HG03025 (cell line): Measurements from ENCODE around the gene MROH2A.
"Not testable (repeated sequence)": the region's sequence is repeated elsewhere in the genome, so short reads cannot be mapped to it uniquely, and the experiment has no call there.

Experiments
- ATAC-seq: cut with Tn5 transposase; IDR thresholded peaks from one replicate; pipeline ENCODE4 v1.9.1; 2021; ENCODE audit warnings: mild to moderate bottlenecking, moderate library complexity; ENCODE audit not compliant: unreplicated experiment, low FRiP score

MROH2A gene

DNA sequence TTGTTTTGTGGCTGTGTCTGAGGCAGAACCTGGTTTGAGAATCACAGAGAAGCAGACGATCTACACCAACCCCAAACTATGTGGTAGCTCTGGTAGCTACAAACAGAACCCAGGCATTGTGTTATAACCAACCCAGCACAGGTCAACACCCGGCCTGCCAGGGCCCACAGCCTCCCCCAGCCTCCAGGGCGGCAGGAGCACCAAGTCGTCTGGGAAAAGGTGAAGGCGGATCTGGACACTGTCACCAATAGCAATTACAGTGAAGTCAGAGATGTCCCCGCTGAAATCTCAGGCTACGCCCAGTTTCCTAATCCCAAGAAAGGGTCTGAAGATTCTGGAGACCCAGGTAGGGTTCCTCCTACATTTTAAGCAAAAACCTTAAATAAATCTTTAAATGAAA, 72.6 kb downstream of the MROH2A start:
- no peak for ATAC-seq

DNA sequence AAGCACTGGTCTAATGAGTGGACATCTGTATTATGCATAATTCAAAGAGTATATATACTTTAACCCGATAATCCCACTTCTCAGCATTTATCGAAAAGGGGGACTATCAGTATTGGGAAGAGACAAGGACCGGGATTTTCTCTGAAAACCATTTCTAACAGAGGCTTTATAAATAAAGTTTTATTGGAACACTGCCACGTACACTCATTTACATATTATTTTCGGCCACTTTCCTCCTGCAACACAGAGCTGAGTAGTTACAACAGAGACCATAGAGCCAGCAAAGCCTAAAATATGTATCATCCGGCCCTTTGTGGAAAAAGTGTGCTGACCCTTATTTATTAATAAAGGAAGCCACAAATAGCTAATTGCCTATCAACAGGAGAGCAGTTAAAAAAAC, 73.0 kb downstream of the MROH2A start:
- no peak for ATAC-seq

DNA sequence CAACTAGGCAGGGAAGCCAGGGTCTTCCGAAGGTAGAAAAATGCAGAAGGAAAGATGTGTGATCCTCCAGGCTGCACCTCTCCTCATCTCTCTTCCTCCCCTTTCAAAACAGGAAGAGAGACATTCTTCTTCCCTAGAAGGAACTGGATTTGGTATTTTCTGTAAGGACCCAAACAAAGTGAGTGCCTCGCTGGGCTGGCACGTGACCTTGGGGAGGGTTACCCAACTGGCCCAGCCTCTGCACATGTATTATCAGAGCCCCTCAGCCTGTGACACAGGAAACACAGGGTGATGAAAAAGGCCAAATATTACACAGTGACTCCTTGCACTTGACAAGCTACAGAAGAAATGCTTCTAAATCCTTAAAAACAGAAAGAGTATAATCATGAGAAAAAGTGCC, 73.9 kb downstream of the MROH2A start:
- no peak for ATAC-seq

DNA sequence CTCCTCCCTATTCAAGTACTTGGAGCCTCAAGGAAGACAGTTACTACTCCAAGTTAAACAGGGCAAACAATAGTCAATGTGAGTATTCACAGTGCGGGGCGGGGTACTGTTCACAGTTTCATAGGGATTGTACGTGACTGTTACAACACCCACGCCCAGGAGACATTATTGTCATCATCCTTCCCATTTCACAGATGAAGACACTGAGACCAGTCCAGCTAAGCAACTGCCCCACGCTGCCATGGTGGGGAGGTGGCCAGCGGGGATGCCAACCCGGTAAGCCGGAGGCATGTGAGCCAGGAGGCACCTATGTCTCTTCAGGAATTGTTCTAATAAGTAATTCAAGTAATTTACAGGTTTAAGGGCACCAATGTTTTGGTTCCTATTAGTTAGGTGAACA, 75.2 kb downstream of the MROH2A start:
- no peak for ATAC-seq

DNA sequence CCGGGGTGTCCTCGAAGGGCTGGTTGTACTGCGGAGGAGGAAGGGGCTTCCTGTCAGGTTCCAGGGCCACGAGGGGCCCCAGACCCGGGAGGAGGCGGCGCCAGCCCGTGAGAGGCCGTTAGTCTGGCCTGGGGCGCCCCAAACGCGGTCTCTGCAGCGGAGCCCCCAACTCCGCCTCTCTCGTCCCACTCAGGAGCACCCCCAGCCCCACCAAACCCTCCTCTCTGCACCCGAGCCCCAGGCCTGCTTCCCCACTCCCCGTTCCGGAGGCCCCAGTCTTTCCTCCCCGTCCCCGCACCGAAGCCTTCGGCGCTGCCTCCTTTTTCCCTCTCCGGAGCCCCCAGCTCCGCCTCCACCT, 75.7 kb downstream of the MROH2A start:
- ATAC-seq: peak; percentile 7

DNA sequence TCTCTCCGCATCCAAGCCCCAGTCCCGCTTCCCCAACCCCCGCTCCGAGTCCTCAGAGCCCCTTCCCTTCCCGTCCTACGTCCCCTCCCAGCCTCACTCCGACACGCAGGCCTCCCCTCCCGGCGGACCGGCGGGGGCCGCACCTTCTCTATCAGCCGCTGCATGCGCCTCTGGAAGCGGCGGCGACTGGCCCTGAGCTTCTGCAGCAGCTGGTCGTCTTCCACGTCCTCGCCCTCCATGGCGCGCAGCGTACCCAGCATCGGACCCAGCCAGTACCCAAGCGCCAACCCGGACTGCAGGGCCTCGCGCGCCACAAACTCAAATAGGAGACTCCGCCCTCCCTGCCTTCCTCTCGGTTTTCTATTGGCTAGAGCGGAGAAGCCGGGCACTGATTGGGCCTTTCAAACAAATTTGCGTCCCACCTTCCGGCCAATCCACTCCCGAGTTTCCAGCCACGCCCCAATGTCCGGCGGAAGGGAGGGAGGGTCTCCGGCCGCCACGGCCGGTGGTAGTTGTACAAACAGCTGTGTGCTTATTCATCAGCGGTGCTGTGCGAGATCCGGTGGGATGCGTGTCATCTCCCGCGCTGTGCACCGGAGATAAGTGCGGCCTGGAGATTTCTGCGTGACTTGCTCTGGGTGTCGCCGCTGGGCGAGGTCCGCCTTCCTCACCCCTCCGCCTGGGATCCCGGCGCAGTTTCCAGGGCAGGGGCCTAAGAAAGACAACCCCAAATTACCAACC, 76.3 kb downstream of the MROH2A start, which contains the start of gene HJURP:
HJURP (minus strand) TSS at position 295 of the 741 bp plus-strand sequence; CDS start at position 260, 35 bp downstream.
- peak; percentile 95 for ATAC-seq

DNA sequence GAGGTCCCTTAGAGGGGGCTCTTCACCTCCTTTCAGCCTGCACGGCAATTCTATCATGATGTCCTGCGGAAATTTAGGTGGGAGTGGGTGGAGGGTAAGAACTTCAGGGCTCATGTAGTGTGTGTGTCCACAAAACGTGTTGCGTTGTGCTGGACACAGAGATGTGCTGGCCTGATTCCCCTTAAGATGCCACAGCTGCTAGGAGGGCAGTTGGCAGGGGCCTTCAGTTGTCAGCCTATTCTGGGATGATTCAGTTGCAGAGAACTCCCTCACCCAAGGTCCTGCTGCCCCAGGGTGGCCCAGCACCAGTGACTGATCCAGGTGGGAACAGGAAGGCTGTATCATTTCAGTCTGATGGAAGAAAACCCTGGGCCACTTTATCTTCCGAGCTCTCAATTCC, 77.2 kb downstream of the MROH2A start:
- no peak for ATAC-seq

DNA sequence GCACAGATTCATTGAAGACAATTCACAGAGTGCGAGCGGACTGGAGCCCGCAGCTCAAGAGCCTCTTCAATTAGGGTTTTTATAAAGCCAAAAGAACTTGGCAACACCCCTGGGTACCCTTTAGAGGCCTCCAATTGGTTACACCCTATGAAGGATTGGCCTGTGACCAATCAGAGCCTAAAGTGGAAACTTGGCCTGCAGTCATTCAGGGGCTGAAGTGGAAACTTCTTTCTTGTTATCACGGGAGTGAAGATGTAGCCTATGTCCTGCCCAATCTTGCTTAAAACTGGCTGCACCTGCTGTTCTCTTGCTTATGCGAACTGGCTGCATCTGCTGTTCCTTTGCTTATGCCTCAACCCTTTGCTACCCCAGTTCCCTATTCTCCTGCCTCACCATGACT, 78.1 kb downstream of the MROH2A start:
- ATAC-seq: no peak

DNA sequence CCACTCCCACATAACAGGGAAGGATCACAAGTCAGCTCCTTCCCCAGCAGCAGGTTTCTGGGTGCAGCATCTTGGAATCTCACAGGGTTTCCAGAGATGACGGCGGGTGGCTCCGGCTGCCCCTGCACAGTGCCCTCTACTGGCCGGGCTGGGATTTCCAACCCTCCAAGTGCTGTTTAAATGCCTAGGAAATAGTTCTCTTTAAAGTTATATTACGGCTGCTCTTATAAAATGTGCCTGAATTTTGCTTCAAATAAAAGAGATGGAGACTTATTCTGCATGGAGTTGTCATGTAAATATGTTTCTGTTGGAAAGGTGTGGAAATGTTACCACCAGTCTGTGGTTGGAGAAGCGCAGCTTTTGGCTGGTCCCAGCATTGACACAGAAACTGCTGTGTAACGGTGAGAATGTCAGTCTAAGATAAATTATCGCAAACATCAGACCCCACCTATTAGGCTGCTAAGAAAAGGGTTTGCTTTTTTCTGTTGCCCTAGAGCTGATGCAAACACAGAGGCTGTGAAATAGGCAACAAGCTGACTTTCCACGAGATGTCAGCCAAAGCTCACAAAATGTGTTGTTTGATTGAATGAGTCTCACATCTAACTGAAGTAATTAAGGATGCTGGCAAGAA, 79.5 kb downstream of the MROH2A start:
- no peak for ATAC-seq

DNA sequence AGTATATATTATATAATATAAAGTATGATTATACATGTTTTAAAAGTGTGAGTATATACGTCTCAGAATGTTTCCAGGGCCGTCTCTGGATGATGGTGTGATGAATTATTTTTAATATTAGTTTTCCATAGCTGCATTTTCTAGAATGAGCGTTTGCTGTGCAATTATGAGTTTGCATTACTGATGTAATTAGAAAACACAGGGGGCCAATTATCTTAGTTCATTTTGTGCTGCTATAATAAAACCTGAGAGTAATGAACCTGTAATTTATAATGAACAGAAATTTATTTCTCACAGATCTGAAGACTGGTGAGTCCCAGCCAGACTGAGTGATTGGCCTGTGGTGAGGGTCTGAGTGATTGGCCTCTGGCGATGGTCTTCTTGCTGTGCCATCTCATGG, 80.2 kb downstream of the MROH2A start:
- no peak for ATAC-seq

DNA sequence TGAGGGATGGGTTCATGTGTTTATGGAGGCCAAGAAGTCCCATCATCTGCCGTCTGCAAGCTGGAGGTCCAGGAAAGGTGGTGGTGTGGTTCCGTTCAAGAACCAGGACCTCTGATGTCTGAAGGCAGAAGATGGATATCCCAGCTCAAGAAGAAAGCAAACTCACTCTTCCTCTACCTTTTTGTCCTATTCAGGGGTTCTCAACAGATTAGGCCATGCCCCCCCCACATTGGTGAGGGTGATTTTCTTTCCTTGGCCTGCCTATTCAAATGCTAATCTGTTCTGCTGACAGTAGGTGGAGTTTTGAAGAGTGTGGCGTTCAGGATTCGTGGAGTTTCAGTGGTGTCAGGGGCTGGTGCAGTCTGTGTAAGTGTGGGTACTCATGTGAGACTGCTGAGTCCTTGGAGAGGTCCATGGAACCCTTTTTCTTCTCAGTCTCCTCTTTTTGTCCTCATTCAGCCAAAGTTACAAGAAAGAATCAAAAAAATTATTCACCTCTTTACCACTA, 84.2 kb downstream of the MROH2A start:
- ATAC-seq: no peak

DNA sequence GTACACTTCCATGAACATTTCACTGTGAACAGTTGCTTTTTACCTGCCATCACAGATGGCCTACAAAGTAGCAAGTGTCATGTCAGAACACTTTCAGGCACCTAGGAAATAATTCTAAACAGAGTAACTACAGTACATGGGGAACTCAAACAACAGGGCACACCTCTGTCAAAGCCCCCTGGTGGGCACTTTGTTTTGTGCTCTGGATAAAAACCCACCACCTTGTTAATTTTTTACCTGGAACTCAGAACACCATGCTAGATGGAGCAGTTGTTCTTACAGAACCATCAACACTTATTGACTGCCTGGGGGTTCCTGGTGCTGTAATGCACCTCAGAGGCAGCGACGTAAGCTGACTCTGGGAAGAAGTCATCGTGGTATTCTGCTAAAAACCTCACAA, 87.7 kb downstream of the MROH2A start:
- no peak for ATAC-seq

DNA sequence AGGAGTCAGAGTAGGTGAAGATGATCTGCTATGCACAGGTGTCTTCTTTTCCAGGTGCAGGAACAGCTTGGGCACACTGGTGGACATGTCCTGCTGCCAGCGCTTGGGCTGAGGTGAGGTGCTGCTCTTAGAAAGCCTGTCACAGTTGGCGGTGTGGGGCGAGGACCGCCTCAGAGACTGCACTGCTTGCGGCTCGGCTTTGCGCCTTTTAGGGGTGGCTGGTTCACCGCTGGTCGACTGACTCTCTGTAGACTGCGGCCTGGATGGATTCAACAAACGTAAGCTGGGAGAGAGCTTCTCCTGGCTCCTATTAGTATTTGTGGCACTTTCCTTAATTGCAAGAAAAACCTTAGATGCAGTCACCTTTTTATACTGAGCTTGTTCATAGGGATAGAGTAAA, 88.3 kb downstream of the MROH2A start:
- ATAC-seq: no peak

DNA sequence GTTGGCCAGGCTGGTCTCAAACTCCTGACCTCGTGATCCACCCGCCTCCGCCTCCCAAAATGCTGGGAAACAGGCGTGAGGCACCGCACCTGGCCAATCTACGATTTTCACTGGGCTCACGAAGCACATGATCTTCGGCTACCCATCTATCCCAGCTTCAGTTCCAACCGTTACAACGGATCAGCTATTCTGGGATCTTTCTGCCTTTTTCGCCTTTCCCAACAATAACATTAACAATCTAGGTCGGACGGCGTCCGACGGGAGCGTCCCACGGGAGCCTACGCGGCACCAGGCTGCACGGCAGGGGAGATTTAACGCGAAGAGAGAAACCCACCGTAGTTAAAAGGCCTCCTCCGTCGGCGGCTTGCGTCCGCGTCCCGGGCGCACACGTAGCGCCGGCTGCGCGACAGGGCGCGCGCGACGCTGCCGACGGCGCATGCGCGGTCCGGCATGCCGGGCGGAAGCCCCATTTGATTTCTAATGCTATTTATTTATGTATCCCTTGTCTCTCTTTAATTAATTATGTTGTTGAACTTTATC, 89.9 kb downstream of the MROH2A start, which contains the start of gene MSL3B:
MSL3B (minus strand) TSS at position 394 of the 540 bp plus-strand sequence.
- peak; percentile 51 for ATAC-seq

DNA sequence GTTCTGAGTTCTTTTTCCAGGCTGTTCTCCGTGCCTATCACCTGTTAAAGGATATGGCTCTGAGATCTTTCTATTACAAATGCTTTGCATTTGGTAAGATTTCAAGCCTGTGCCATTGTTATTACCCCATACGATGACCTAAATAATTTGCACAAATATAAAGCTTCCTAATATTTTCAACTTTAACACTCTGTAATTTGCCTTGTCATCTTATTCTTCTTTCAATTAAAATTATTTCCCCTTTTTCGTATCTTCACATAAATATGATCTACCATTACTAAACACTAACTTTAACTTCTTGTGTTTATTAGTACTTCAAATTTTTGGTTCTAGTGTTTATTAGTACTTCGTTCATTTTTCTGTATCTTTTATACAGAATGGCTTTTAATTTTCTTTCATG, 93.3 kb downstream of the MROH2A start:
- ATAC-seq: no peak

DNA sequence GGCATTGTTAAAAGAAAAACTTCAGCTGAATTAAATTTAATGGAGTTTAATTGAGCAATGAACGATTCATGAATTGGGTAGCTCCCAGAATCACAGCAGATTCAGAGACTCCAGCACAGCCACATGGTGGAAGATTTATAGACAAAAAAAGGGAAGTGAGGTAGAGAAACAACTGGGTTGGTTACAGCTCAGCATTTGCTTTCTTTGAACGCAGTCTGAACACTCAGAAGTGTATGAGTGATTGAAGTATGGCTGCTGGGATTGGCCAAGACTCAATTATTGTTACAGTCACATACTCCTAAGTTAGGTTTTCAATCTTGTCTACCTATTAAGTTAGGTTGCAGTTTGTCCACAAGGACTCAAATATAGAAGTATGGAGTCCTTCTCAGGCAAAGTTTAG, 94.0 kb downstream of the MROH2A start:
- ATAC-seq: not testable (repeated sequence)

DNA sequence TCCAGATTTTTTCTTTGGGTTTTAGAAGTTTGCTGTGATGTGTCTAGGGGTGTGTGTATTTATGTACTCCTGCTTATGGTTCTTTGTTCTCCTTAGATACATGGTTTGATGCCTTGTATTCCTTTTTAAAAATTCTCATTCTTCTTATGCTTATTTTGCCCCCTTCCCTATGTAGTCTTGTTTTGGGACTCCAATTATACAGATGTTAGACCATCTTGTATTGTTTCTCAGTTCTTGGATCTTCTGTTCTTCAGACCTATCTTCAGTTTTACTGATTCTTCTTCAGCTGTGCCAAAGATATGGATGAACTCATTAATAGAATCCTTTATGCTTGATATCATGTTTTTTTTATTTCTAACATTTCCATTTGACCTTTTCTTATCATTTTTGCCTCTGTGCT, 104.2 kb downstream of the MROH2A start:
- ATAC-seq: no peak
